Heart left ventricle (tissue), 16 donors: Measurements from ENCODE around the gene CRLF2. TPM values are rescaled to one million over a fixed set of nuclear protein-coding genes. Genes with fewer than 3 reads are reported as not detected.
A peak's percentile ranks its signal among the peaks of the same experiment; 100 is the strongest.
"Not testable (repeated sequence)": the region's sequence is repeated elsewhere in the genome, so short reads cannot be mapped to it uniquely, and the experiment has no call there.

ENCODE experiments used
- ATAC-seq, 4 donors: fragments of 200-7000 bp; cut with Tn5 transposase; one replicate each; pipeline ENCODE4 v1.9.1; 2020 to 2022; ENCODE audit warnings: moderate library complexity in 4 of 4, mild to moderate bottlenecking in 3 of 4, moderate number of reproducible peaks in 1 of 4
- DNase-seq, 5 donors: peaks; one replicate each; pipeline ENCODE4 v3.0.0-alpha.2; 2020
- H3K27ac ChIP-seq, 12 donors: fragments of 200-600 bp; sonication (generic) in 4 of 12; one replicate each; pipeline versions ENCODE4 v1.5.0 to v1.8.0; 2016 to 2022; ENCODE audit warnings: mild to moderate bottlenecking in 2 of 12
- H3K27me3 ChIP-seq, 9 donors: fragments of 200-600 bp; sonication (generic) in 2 of 9; one replicate each; pipeline versions ENCODE4 v1.5.1 to v1.8.0; 2016 to 2022; ENCODE audit warnings: mild to moderate bottlenecking in 3 of 9
- H3K36me3 ChIP-seq, 9 donors: fragments of 200-600 bp; sonication (generic) in 2 of 9; one replicate each; pipeline versions ENCODE4 v1.5.0 to v1.8.0; 2018 to 2022; ENCODE audit warnings: mild to moderate bottlenecking in 2 of 9
- H3K4me1 ChIP-seq, 12 donors: fragments of 200-600 bp; sonication (generic) in 4 of 12; one replicate each; pipeline versions ENCODE4 v1.5.0 to v1.8.0; 2016 to 2022; ENCODE audit warnings: mild to moderate bottlenecking in 3 of 12
- H3K4me3 ChIP-seq, 12 donors: fragments of 200-600 bp; sonication (generic) in 4 of 12; one replicate each; pipeline versions ENCODE4 v1.5.0 to v1.8.0; 2017 to 2022; ENCODE audit warnings: mild to moderate bottlenecking in 9 of 12, moderate library complexity in 4 of 12
- H3K9me3 ChIP-seq, 12 donors: fragments of 200-600 bp; sonication (generic) in 4 of 12; one replicate each; pipeline versions ENCODE4 v1.5.0 to v1.8.0; 2016 to 2022; ENCODE audit warnings: mild to moderate bottlenecking in 1 of 12
- POLR2A ChIP-seq, 2 donors: fragments of 450-650 bp; IDR thresholded peaks; one replicate each; pipeline ENCODE4 v1.6.1; 2017; ENCODE audit warnings: antibody characterized with exemption in 2 of 2, mild to moderate bottlenecking in 2 of 2, moderate library complexity in 2 of 2
- WGBS, 4 donors: extraction: QIAGEN DNeasy Blood & Tissue Kit in 2 of 4; methylation state at CpG; one replicate each; pipeline versions ENCODE4 v1.1.5 to v1.1.7; 2013 to 2018; 5-methylcytosine and 5-hydroxymethylcytosine counted together
- intact Hi-C, 10 donors: fragments of 100-400 bp; cut with DNase I; formaldehyde crosslinking; loops; one replicate each; pipeline versions ENCODE4 v1.11.1 to v1.14.2; 2022
- polyA plus RNA-seq, 2 donors: library from polyadenylated mRNA; stranded (reverse); fragments of 200-250 nt; gene quantifications; one replicate each; pipeline ENCODE4 v1.2.3, GENCODE V29; 2013
- total RNA-seq, 9 donors: library from RNA; depleted of rRNA in 2 of 9; stranded (reverse); fragments of >200 nt in 2 of 9; fragmentation: NEBNext Ultra II Directional in 3 of 9; extraction: Animal tissue kit (Norgen Biotek cat#: 25700) in 3 of 9; gene quantifications; one replicate each; pipeline versions ENCODE4 v1.1.0 to v1.2.4, GENCODE V29; 2016 to 2023
- TF ChIP-seq, protein P1 (sequence below), 12 donors: fragments of 200-600 bp; sonication (generic) in 4 of 12; IDR thresholded peaks; one replicate each; pipeline versions ENCODE4 v1.5.0 to v1.8.0; 2018 to 2022; ENCODE audit warnings: antibody characterized with exemption in 12 of 12, mild to moderate bottlenecking in 5 of 12
- donor health status: ischemic (EF 13 %, LVEDD 7.1; RV severe dilation, severe dysfunction).
- donor health status: healthy with polysubstance abuse.
- donor health status: DM: no; HTN: yes; CAD: no.
- donor health status: DM: no; HTN: no; CAD: no.
- donor health status: ischemic (EF 25% LVEDD 6.9; RV normal size, moderate dysfunction).
- donor health status: ischemic (EF 25% LVEDD 5.7; RV mildly dilated, moderate dysfunction).
- donor health status: healthy.
- donor health status: DM: yes; HTN: yes; CAD: no.
- donor health status: ischemic (EF 35%, LVEDD 5.7; RV mildly dilated, moderate dysfunction).
- donor health status: nonischemic (EF 11% LVEDD 7.7; RV severe dilation, severe dysfunction).
- donor health status: DM: yes; HTN: yes; CAD: no.
- donor health status: PGD.
- donor health status: ischemic (EF 29% LVEDD 5.4; RV normal size, mild dysfunction).
- donor health status: nonischemic (EF 23%, LVEDD 6.1; RV moderate dilation, normal function).

CRLF2 gene
- total and polyA plus RNA-seq, 11 donors = 0.19 to 0.20 TPM; not detected in 9

DNA sequence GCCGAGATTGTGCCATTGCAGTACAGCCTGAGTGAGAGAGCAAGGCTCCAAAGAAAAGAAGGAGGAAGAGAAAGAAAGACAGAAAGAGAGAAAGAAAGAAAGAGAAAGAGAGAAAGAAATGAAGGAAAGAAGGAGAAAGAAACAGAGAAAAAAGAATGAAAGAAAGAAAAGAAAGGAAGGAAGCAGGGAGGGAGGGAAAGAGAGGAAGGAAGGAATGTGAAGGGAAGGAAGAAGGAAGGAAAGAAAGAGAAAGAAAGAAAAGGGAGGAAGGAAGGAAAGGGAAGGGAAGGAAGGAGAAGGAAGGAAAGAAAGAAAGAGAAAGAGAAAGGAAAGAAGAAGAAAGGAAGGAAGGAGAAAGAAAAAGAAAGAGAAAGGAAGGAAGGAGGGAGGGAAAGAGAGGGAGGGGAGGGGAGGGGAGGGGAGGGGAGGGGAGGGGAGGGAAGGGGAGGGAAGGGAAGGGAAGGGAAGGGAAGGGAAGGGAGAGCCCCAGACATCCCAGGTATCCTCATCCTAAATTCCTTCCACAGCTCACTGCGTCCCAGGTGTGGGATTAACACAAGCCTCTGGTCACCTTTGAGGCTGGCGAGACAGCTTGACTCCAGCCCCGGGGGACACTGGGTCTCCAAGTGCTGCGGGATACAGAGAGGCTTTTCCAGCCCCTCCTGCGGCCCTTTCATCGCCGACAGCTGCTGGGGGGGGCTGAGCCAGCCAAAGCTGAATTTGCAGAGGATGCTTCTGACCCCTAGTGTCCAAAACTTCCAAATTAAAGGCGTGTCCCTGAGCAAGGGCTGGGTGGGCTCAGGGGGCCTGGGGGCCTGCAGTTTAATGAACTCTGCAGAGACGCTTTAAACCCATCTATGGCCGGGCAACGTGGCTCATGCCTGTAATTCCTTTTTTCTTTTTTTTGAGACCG, 32.0 kb upstream of the CRLF2 start:
- peaks cover 0 to 13% (median 10%) of the 10 kb centered on the region in 12 donors for H3K4me1 ChIP-seq
- H3K9me3 ChIP-seq = no peaks in the 10 kb centered on the region
- no peaks in the 10 kb centered on the region for H3K36me3 ChIP-seq
- no peak overlapping the region for H3K27ac ChIP-seq
- TF ChIP-seq POLR2A (IDR thresholded peaks at IDR 0.05) = no peak
- TF ChIP-seq, protein P1, sequence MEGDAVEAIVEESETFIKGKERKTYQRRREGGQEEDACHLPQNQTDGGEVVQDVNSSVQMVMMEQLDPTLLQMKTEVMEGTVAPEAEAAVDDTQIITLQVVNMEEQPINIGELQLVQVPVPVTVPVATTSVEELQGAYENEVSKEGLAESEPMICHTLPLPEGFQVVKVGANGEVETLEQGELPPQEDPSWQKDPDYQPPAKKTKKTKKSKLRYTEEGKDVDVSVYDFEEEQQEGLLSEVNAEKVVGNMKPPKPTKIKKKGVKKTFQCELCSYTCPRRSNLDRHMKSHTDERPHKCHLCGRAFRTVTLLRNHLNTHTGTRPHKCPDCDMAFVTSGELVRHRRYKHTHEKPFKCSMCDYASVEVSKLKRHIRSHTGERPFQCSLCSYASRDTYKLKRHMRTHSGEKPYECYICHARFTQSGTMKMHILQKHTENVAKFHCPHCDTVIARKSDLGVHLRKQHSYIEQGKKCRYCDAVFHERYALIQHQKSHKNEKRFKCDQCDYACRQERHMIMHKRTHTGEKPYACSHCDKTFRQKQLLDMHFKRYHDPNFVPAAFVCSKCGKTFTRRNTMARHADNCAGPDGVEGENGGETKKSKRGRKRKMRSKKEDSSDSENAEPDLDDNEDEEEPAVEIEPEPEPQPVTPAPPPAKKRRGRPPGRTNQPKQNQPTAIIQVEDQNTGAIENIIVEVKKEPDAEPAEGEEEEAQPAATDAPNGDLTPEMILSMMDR (IDR thresholded peaks at IDR 0.05) = no peak
- H3K4me3 ChIP-seq = no peak overlapping the region
- H3K27me3 ChIP-seq = peaks cover 0 to 7% (median 0%) of the 10 kb centered on the region in 9 donors
- intact Hi-C loops = loop anchor here in 1 of 10 donors (10.0 kb wide), 1 partner anchor 150 kb away; the partner anchor contains the start of gene SLC25A6
- WGBS, 4 donors = 19 to 23% (median 21%) methylated on average over 13 of the region's 13 CpGs
- ATAC-seq (no peak), DNase-seq (no peak)

DNA sequence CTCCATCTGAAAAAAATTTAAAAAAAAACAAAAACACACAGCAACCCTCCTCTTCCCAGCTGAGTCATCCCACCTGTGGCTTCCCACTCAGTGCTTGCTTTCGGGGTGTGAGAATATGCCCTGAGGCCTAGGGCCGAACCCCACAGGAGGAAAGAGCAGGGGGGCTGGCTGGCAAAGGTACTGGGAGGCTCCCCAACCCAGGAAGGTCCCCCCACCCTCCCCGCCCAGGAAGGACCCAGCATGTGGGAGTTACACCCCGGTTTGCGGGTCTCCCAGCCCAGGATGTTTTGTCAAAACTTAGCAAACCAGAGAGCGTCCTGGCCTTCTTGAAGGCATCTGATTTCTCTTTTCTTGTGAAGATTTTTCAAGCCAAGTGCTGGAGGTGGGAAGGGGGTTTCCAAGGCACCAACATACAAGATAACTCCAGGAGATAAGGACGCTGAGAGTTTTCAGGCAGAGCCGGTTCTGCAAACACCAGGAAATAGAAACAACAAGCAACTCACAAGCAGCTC, 30.5 kb upstream of the CRLF2 start:
- H3K4me3 ChIP-seq = no peak overlapping the region
- DNase-seq (no peak), ATAC-seq (no peak)
- no peak overlapping the region for H3K27ac ChIP-seq
- intact Hi-C loops = loop anchor here in 1 of 10 donors (10.0 kb wide), 1 partner anchor 152 kb away; the partner anchor contains the start of gene SLC25A6
- H3K36me3 ChIP-seq = no peaks in the 10 kb centered on the region
- 26 to 40% (median 36%) methylated on average over 6 to 8 of the region's 8 CpGs for WGBS, 4 donors
- peaks cover 0 to 3% (median 0%) of the 10 kb centered on the region in 9 donors for H3K27me3 ChIP-seq
- no peaks in the 10 kb centered on the region for H3K4me1 ChIP-seq
- no peak for TF ChIP-seq POLR2A (IDR thresholded peaks at IDR 0.05)
- TF ChIP-seq, protein P1 (IDR thresholded peaks at IDR 0.05) = no peak
- no peaks in the 10 kb centered on the region for H3K9me3 ChIP-seq

DNA sequence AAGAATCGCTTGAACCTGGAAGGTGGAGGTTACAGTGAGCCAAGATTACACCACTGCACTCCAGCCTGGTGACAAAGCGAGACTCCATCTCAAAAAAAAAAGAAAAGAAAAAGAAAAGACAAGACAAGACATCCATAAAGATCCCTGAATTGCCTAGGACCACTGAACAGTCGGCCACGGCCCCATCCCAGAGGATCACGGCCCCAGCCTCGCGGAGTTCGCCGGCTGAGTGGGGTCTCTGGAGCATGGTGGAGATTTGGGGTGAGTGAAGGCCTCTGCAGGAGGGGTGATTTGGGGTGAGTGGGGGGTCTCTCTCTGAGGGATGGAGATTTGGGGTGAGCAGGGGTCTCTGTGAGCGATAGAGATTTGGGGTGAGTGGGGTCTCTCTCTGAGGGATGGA, 28.1 kb upstream of the CRLF2 start:
- intact Hi-C loops = loop anchor here in 1 of 10 donors (10.0 kb wide), 1 partner anchor 154 kb away; the partner anchor contains the start of gene SLC25A6
- not testable (repeated sequence) for H3K36me3 ChIP-seq, H3K27ac ChIP-seq, H3K4me3 ChIP-seq, H3K4me1 ChIP-seq, ATAC-seq, DNase-seq, H3K9me3 ChIP-seq, H3K27me3 ChIP-seq
- WGBS, 4 donors = 79 to 93% (median 86%) methylated on average over 9 of the region's 10 CpGs

DNA sequence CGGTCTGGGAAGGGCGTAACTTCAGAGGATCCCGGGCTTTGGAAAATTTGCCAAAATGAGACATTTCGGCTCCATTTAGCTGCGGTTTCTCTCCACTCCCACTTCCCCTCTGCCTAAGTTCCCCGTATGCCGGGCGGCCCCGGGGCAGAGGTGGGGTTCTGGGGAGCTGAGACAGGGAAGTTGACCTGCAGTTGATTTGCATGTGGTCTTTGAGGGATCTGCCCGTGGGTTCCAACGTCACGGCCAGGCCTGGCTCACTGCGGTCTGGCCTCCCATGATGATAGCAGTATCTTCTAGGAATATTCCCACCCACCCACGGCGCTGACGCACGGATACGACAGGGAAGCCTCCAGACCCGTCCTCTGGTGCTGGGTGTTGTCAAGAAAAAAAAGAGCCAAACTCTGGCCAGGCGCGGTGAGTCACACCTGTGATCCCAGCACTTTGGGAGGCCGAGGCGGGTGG, 27.3 kb upstream of the CRLF2 start:
- no peak overlapping the region for H3K27ac ChIP-seq
- ATAC-seq = peak; percentile 32 to 89 (median 60)

More for the DNA sequence above, 27.3 kb upstream of the CRLF2 start:
- TF ChIP-seq POLR2A (IDR thresholded peaks at IDR 0.05) = no peak
- TF ChIP-seq, protein P1 (IDR thresholded peaks at IDR 0.05) = no peak
- Histone ChIP-seq H3K9me3 (no peaks in the 10 kb centered on the region), H3K4me3 (no peak overlapping the region), H3K27me3 (no peaks in the 10 kb centered on the region), H3K4me1 (no peaks in the 10 kb centered on the region), H3K36me3 (no peaks in the 10 kb centered on the region)
- DNase-seq = peak; percentile 54 to 74 (median 62)
- intact Hi-C loops = loop anchor here in 1 of 10 donors (10.0 kb wide), 1 partner anchor 155 kb away; the partner anchor contains the start of gene SLC25A6
- WGBS, 4 donors = 86 to 90% (median 87%) methylated on average over 23 of the region's 23 CpGs
